HCT116 (cell line): ENCODE measurements around the gene LTBP1. TPM values are rescaled to one million over a fixed set of nuclear protein-coding genes. Genes with fewer than 3 reads are reported as not detected.

Experiments
- ATAC-seq: fragments of 200-7000 bp; cut with Tn5 transposase; 2 replicates; pipeline ENCODE4 v1.9.1; 2020; ENCODE audit warnings: mild to moderate bottlenecking, moderate library complexity
- BruUV-seq: library from RNA; stranded (reverse); fragments of 400-500 nt; replicated peaks from 2 replicates; lab custom pipeline; 2021; lab: Mats Ljungman, UMichigan
- CTCF ChIA-PET: fragments of 300-600 bp; sonication (Branson Sonifier 250); formaldehyde crosslinking; loops from one replicate; lab custom pipeline; 2021; ENCODE audit warnings: antibody characterized with exemption; lab: Charles Lee
- POLR2A ChIA-PET: fragments of 300-600, 350-600 bp; sonication (Branson Sonifier 250); formaldehyde crosslinking; loops from one replicate; lab custom pipeline; 2021; ENCODE audit warnings: antibody characterized with exemption; lab: Charles Lee
- RAD21 ChIA-PET, 2 experiments: fragments of 300-600 bp; sonication (Branson Sonifier 250); formaldehyde crosslinking; loops; one replicate each; lab custom pipeline; 2023; ENCODE audit warnings: low total read pairs in 2 of 2; ENCODE audit not compliant: uncharacterized antibody in 2 of 2, unreplicated experiment in 2 of 2, low non-redundant PET in 1 of 2; lab: Charles Lee
- DNase-seq: peaks from one replicate; pipeline ENCODE4 v3.0.0-alpha.2; 2010; ENCODE audit warnings: low read depth, low spot score
- H2AFZ ChIP-seq: fragments of 200-600 bp; shearing (Covaris generic), sonication (generic); 2 replicates; pipeline ENCODE4 v1.6.1; 2017; ENCODE audit warnings: low read depth, mixed run types, mixed read lengths, antibody characterized with exemption, low read length; ENCODE audit not compliant: poor library complexity, severe bottlenecking
- H3K27ac ChIP-seq: 2 replicates; pipeline ENCODE4 v1.5.1; 2012; ENCODE audit warnings: low read depth, low read length
- H3K27me3 ChIP-seq: fragments of 200-600 bp; sonication (generic); 2 replicates; pipeline ENCODE4 v1.6.1; 2016; ENCODE audit warnings: mixed run types, low read length, mixed read lengths; ENCODE audit not compliant: insufficient read depth
- H3K36me3 ChIP-seq, 2 experiments: fragments of 200-500 bp in 1 of 2; fragments of 200-600 bp in 1 of 2; sonication (Bioruptor generic) in 1 of 2; sonication (generic) in 1 of 2; 2 replicates each; pipeline versions ENCODE4 v1.5.1 to v1.6.1; 2014 to 2016; ENCODE audit warnings: low read length in 2 of 2, inconsistent platforms in 1 of 2, mixed read lengths in 1 of 2, mixed run types in 1 of 2; ENCODE audit not compliant: insufficient read depth in 2 of 2, control insufficient read depth in 1 of 2
- H3K4me1 ChIP-seq, 2 experiments: fragments of 200-600 bp in 1 of 2; sonication (generic) in 1 of 2; 2 replicates each; pipeline versions ENCODE4 v1.5.1 to v1.6.1; 2012 to 2017; ENCODE audit warnings: low read length in 2 of 2, inconsistent platforms in 1 of 2, mild to moderate bottlenecking in 1 of 2, mixed read lengths in 1 of 2, mixed run types in 1 of 2, moderate library complexity in 1 of 2; ENCODE audit not compliant: insufficient read depth in 2 of 2, control insufficient read depth in 1 of 2
- H3K4me2 ChIP-seq: fragments of 200-600 bp; sonication (generic); 2 replicates; pipeline ENCODE4 v1.6.1; 2017; ENCODE audit warnings: mixed run types, low read length, mixed read lengths
- H3K4me3 ChIP-seq, 2 experiments: fragments of 200-600 bp in 1 of 2; sonication (generic) in 1 of 2; replicated peaks in 1 of 2; 2 replicates each; pipeline ENCODE4 v1.5.1; 2011 to 2016; ENCODE audit warnings: low read length in 2 of 2, control low read depth in 1 of 2, low read depth in 1 of 2, mild to moderate bottlenecking in 1 of 2, mixed read lengths in 1 of 2, mixed run types in 1 of 2
- H3K79me2 ChIP-seq: fragments of 200-600 bp; sonication (generic); 2 replicates; pipeline ENCODE4 v1.6.1; 2017; ENCODE audit warnings: mild to moderate bottlenecking, mixed run types, low read length, moderate library complexity, mixed read lengths; ENCODE audit not compliant: insufficient read depth
- H3K9ac ChIP-seq: fragments of 200-600 bp; sonication (generic); 2 replicates; pipeline ENCODE4 v1.6.1; 2016; ENCODE audit warnings: low read length, mixed read lengths
- H3K9me2 ChIP-seq: fragments of 200-600 bp; sonication (generic), shearing (Covaris generic); 2 replicates; pipeline ENCODE4 v1.6.1; 2017; ENCODE audit warnings: mixed run types, mild to moderate bottlenecking, moderate library complexity; ENCODE audit not compliant: insufficient read depth
- H3K9me3 ChIP-seq, 2 experiments: fragments of 200-500 bp in 1 of 2; fragments of 200-600 bp in 1 of 2; sonication (Bioruptor generic) in 1 of 2; sonication (generic) in 1 of 2; 2 replicates each; pipeline ENCODE4 v1.6.1; 2014 to 2017; ENCODE audit warnings: low read length in 2 of 2, mixed read lengths in 2 of 2, inconsistent platforms in 1 of 2, low read depth in 1 of 2, mild to moderate bottlenecking in 1 of 2, mixed run types in 1 of 2, moderate library complexity in 1 of 2; ENCODE audit not compliant: control insufficient read depth in 1 of 2, insufficient read depth in 1 of 2
- H4K20me1 ChIP-seq: fragments of 200-600 bp; sonication (generic), shearing (Covaris generic); 2 replicates; pipeline ENCODE4 v1.6.1; 2017; ENCODE audit warnings: mixed run types, mild to moderate bottlenecking, moderate library complexity; ENCODE audit not compliant: insufficient read depth
- ATF3 ChIP-seq: IDR thresholded peaks from 2 replicates; pipeline ENCODE4 v1.6.1; 2012
- CBX3 ChIP-seq: IDR thresholded peaks from 2 replicates; pipeline ENCODE4 v1.6.1; 2012; ENCODE audit warnings: low read depth
- CEBPB ChIP-seq: IDR thresholded peaks from 2 replicates; pipeline ENCODE4 v1.6.1; 2012; ENCODE audit warnings: low read depth
- ELF1 ChIP-seq: IDR thresholded peaks from 2 replicates; pipeline ENCODE4 v1.6.1; 2012; ENCODE audit warnings: low read depth, borderline replicate concordance
- EZH2 ChIP-seq: fragments of 200-600 bp; sonication (generic); IDR thresholded peaks from 2 replicates; pipeline ENCODE4 v1.6.1; 2017; ENCODE audit warnings: antibody characterized with exemption, mixed run types
- MAX ChIP-seq: IDR thresholded peaks from 2 replicates; pipeline ENCODE4 v1.6.1; 2012
- POLR2AphosphoS5 ChIP-seq: IDR thresholded peaks from 2 replicates; pipeline ENCODE4 v1.6.1; 2011; ENCODE audit warnings: mild to moderate bottlenecking, low read depth, low read length, moderate library complexity
- REST ChIP-seq: IDR thresholded peaks from 2 replicates; pipeline ENCODE4 v1.6.1; 2012; ENCODE audit warnings: low read depth
- TCF7L2 ChIP-seq: IDR thresholded peaks from 2 replicates; pipeline ENCODE4 v1.7.0; 2011; ENCODE audit warnings: borderline replicate concordance, inconsistent platforms; ENCODE audit not compliant: insufficient read depth, insufficient read length; ENCODE audit errors: extremely low read depth
- YY1 ChIP-seq: IDR thresholded peaks from 2 replicates; pipeline ENCODE4 v1.6.1; 2011; ENCODE audit warnings: low read length, low read depth, moderate library complexity, mild to moderate bottlenecking; ENCODE audit not compliant: insufficient replicate concordance; ENCODE audit errors: extremely low read depth
- ZBTB33 ChIP-seq: IDR thresholded peaks from 2 replicates; pipeline ENCODE4 v1.6.1; 2011; ENCODE audit warnings: mild to moderate bottlenecking, low read length, moderate library complexity; ENCODE audit not compliant: insufficient replicate concordance; ENCODE audit errors: extremely low read depth
- intact Hi-C: fragments of 100-400 bp; cut with micrococcal nuclease; formaldehyde crosslinking; loops from 2 replicates; pipeline ENCODE4 v1.10.0; 2022
- total RNA-seq: library from RNA; stranded (reverse); gene quantifications from one replicate; pipeline ENCODE4 v1.2.1, GENCODE V29; 2021; ENCODE audit not compliant: unreplicated experiment

Gene LTBP1
- total RNA-seq, 1 experiment from 2014 or later = 5.1 TPM

GRCh38 chr2:33373986-33374385, 427.2 kb downstream of the LTBP1 start (continued):
- TF ChIP-seq REST (no peak), CEBPB (no peak)

GRCh38 chr2:33375054-33375453, 428.3 kb downstream of the LTBP1 start:
- DNase-seq (no peak), ATAC-seq (no peak)
- Histone ChIP-seq H3K4me3 (no peak overlapping the region), H3K9me2 (no peaks in the 10 kb centered on the region), H3K27me3 (no peaks in the 10 kb centered on the region), H3K79me2 (no peaks in the 10 kb centered on the region), H3K36me3 (no peaks in the 10 kb centered on the region), H3K4me2 (no peak overlapping the region), H3K9me3 (no peaks in the 10 kb centered on the region), H3K9ac (no peak overlapping the region), H3K27ac (no peak overlapping the region), H3K4me1 (no peaks in the 10 kb centered on the region), H2AFZ (no peak overlapping the region), H4K20me1 (no peaks in the 10 kb centered on the region)
- RAD21 ChIA-PET = no interaction called here
- TF ChIP-seq ATF3 (no peak), EZH2 (no peak), POLR2AphosphoS5 (no peak), YY1 (no peak), REST (no peak), CBX3 (no peak), TCF7L2 (no peak), ZBTB33 (no peak), MAX (no peak), CEBPB (no peak), ELF1 (no peak)
- no TSS peak for BruUV-seq
- POLR2A ChIA-PET = no interaction called here
- intact Hi-C loops = no loop called here
- CTCF ChIA-PET = no interaction called here
